ENCODE results near the gene HMGB1. TPM values are rescaled to one million over a fixed set of nuclear protein-coding genes. Genes with fewer than 3 reads are reported as not detected.
"Not testable (repeated sequence)": the region's sequence is repeated elsewhere in the genome, so short reads cannot be mapped to it uniquely, and the experiment has no call there.

HMGB1 gene
- total RNA-seq, 1 donor from 2014 or later, result 183 TPM

- DNase-seq (ENCODE audit: missing footprints); ATAC-seq; intact Hi-C loops (cut with DNase I): not testable (repeated sequence)
These were observed 22.2 kb downstream of the HMGB1 start for GRCh38 chr13:30443491-30443890.

- ATAC-seq (no peak), DNase-seq (ENCODE audit: missing footprints) (no peak)
- intact Hi-C loops (cut with DNase I), result no loop called here
These were observed 22.8 kb downstream of the HMGB1 start for GRCh38 chr13:30442926-30443325.

GRCh38 chr13:30440910-30441703 is 24.6 kb downstream of the HMGB1 start:
- no peak for DNase-seq (ENCODE audit: missing footprints)
- intact Hi-C loops (cut with DNase I), result no loop called here
- no peak for ATAC-seq

- intact Hi-C loops (cut with DNase I), result no loop called here
- DNase-seq (ENCODE audit: missing footprints) (no peak), ATAC-seq (no peak)
These were observed 27.4 kb downstream of the HMGB1 start for GRCh38 chr13:30438286-30438685.

DNA sequence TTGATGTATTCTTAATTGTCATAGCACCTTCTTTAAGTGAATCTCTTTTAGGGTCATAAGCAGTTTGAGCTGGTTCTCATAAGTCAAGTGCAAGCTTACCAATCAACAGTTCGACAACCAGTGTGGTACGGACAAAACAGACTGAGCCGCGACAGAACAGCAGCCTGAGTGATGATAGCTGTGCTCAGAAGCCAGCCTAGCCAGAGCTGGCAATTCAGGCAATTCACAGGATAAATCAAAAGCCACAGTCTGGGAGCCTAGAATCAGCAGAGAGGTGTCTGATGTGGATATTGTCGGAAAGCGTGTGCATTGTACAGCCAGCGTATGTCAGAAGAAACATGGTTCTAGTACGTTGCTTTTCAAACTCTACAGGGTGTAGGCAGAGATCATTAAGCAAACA is 28.6 kb downstream of the HMGB1 start:
- intact Hi-C loops (cut with DNase I), result no loop called here
- DNase-seq (ENCODE audit: missing footprints) (no peak), ATAC-seq (no peak)

DNA sequence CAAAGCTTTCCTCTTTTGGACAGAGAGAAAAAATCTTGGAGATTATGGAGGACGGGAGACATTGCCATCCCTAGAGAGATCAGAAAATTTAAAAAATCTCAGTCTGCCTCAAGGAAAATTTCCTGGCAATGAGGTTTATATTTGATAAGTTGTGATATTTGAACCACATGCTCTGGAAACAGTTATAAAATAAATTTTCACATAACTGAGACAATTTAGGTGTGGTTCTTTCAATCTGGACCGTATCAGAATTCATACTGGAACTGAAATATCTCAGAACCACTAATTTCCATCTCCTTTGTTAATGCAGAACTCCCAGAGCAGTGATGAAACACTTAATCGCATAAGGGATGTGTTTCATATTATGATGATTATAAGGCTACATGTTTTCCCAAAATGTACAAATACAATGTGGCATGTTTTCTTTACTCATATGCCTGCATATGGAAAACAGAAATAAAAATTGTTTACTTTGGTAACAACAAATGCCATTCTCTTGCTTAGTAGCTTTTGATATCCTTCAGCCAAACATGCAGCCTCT is 29.8 kb downstream of the HMGB1 start:
- no peak for ATAC-seq
- intact Hi-C loops (cut with DNase I), result no loop called here

GRCh38 chr13:30431269-30431940 is 34.3 kb downstream of the HMGB1 start:
- DNase-seq (ENCODE audit: missing footprints) (no peak), ATAC-seq (no peak)
- intact Hi-C loops (cut with DNase I), result no loop called here

More for the DNA sequence above, 29.8 kb downstream of the HMGB1 start:
- no peak for DNase-seq (ENCODE audit: missing footprints)

DNA sequence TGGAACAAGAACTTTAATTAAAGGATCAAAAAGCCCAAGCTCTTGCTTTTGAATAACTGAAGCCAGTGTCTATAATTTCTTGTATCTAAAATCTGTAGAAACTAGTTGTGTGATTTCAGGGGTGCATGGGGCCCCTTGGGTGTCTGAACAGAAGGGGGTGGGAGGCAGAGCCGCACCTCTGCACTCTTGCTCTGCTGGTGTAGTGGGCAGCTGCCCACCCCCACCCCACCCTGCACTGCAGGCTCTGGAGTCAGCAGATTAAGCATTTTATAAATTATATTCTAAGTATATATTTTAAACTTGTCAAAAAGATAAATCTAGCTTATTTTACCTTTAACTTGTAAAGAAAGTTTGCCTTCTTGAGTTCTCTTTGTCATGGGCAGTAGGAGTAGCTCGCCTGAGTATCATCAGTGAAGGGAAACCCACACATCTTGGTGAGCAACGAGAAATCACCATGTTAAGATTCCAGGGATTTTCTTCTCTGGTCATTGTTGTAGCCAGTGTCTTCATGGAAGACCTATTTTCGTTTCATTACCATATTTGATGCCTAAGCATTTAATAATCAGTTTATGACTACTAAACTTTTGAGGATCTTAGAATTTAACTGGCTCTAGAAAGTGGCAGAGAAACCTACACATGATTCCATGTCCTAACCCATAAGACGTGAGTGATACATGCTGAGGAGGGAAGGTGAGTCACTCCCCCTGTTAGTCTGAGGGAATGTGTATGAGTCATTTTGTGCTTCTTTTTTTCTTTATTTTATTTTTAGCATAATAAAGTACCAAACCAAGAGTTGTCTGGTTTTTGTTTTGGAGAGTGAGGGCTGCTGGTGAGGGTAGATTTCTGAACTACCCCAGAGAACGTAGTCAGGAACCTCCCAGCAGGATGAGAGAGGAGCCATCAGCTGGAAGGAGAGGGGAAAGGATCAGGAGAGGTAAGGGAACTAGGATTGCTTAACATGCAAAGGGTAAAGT is 35.7 kb downstream of the HMGB1 start:
- ATAC-seq, result no peak
- intact Hi-C loops (cut with DNase I), result no loop called here
- no peak for DNase-seq (ENCODE audit: missing footprints)

GRCh38 chr13:30429235-30429634 is 36.5 kb downstream of the HMGB1 start:
- intact Hi-C loops (cut with DNase I), result no loop called here
- DNase-seq (ENCODE audit: missing footprints), result no peak
- no peak for ATAC-seq

GRCh38 chr13:30423891-30424290 is 41.8 kb downstream of the HMGB1 start:
- no peak for ATAC-seq
- intact Hi-C loops (cut with DNase I), result loop anchor here (2.0 kb wide), 1 partner anchor 21 kb away; no protein-coding TSS in a partner anchor
- DNase-seq (ENCODE audit: missing footprints), result no peak

- ATAC-seq (peak; percentile 92), DNase-seq (ENCODE audit: missing footprints) (peak; percentile 93)
- intact Hi-C loops (cut with DNase I), result loop anchor here (1.0 to 2.0 kb wide), 2 partner anchors 23 to 42 kb away; no protein-coding TSS in a partner anchor
These were observed 43.5 kb downstream of the HMGB1 start, which contains the start of gene UBE2L5 for GRCh38 chr13:30422054-30422839. TSS of gene UBE2L5 (plus strand) at chr13:30422493. CDS start at chr13:30427991, 5,498 bp downstream.

DNA sequence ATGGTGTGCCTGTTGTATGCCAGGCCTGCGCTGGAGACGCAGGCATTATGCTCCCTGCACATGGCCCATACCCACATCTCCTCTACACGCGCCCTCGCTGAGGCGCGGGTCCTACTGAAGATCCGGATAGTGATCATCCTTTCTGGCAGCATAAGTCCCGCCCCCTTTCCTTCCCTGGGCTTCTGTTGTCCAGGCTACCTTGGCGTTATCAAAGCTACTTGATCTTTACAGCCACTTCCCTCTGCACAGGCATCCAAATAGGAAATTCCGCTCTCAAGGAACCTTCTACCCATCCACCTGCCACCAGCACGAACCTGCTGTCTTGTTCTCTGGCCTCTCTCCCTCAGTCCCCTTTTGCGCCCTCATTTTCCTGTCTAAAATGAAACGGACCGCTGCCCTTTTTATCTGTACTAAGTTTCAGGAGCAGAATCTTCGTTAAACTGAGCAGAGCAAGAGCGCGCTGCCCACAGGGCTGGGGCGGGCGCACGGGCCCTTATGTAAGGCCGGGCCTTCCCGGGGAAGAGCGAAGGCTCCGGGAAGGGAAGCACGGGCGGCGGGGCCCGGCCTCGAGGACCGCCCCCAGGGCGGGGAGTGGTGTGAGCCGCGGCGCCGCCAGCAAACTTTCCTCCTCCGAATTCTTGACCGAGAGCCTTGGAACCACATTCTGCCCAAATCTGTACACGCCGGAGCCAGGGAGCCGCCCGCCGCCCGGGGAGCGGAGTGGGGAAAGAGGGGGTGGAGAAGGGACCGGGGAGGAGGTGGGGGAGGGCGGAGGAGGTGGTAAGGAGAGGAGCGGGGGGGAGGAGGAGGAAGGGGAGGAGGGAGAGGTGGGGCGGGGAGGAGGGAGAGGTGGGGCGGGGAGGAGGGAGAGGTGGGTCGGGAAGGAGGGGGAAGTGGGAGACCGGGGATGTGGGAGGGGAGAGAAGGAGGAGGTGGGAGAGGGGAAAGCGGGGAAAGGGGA is 44.4 kb downstream of the HMGB1 start:
- ATAC-seq, result peak; percentile 93
- intact Hi-C loops (cut with DNase I), result loop anchor here (1.0 to 2.0 kb wide), 2 partner anchors 23 to 43 kb away; no protein-coding TSS in a partner anchor
- DNase-seq (ENCODE audit: missing footprints), result peak; percentile 94

GRCh38 chr13:30418717-30419459 is 46.8 kb downstream of the HMGB1 start:
- ATAC-seq, result no peak
- intact Hi-C loops (cut with DNase I), result no loop called here

GRCh38 chr13:30418075-30418716 is 47.5 kb downstream of the HMGB1 start:
- DNase-seq (ENCODE audit: missing footprints) (no peak), ATAC-seq (no peak)
- intact Hi-C loops (cut with DNase I), result no loop called here

More at GRCh38 chr13:30418717-30419459, 46.8 kb downstream of the HMGB1 start:
- no peak for DNase-seq (ENCODE audit: missing footprints)

DNA sequence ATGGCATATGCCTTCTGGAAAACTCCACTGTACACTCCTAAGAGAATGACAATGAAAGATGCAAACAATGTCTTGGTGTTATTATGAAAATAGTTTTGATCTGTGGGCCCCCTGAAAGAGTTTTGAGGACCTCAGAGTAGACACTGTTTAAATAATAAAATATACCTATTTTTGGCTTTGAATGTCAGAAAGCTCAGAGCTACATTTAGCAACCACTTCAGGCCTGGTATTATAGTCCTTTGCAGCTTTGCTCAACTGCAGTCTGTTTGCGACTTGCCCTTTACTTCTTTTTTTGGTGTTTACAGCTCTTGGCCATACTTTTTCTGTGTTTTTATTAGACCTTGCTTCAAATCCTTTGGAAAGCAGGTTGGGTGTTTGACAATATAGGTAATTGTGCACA is 49.3 kb downstream of the HMGB1 start:
- DNase-seq (ENCODE audit: missing footprints), result no peak
- no peak for ATAC-seq
- intact Hi-C loops (cut with DNase I), result no loop called here

Data from Right ventricle myocardium inferior (tissue), 1 donor.